GM18502 (cell line): ENCODE results near the gene POLA2.

Source experiments
- ATAC-seq: cut with Tn5 transposase; IDR thresholded peaks from one replicate; pipeline ENCODE4 v1.9.1; 2021; ENCODE audit warnings: mild to moderate bottlenecking; ENCODE audit not compliant: unreplicated experiment, poor library complexity

The POLA2 gene

DNA sequence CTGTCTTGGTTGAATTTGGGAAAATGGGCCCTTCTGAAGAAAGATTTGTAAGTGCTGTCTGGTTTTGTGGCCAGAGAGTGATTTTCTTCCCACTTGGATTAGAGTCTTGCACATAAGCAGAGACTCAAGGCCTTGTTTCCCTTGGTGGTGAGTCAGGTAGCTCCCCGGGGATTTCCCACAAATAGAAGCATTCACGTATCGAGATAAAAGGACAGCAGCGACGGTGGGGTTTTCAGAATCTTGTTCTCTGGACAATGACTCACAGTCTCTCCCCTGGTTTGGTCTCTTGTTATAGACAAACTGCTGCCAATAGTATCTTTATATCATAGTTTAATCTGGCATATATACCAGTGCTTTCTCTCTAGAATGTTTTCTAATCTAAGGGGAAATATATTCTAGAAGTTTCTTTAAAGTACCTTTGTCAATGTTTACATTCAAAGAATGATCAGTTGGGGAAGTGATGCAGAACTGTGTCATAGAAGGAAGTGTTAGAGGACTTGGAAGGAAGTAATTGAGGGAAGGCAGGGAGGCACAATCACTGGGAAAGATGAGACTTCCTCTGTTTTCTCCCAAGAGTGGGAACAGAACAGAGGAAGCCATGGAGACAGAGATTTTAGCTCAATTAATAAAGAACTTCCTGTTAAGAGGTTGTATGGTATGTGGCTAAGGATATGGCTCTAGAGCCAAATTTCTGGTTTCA is 18.1 kb downstream of the POLA2 start:
- no peak for ATAC-seq

DNA sequence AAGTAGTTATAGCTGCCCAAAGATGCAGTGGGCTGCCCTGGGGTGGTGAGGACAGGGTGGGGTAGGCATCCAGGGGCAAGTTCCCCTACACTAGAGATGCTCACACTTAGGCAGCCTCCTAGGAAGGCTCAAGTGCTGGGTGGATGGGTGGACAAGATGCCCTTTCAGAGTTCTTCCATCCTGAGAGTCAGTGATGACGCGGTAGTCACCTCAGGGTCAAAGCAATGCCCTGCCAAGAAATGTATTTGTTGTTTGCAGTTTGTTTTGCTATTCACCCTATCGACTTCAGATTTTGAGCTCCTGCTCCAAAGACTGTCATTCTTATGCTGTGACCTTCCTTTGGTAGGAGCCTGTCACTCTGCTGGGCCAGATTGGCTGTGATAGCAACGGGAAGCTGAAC is 18.9 kb downstream of the POLA2 start:
- no peak for ATAC-seq

DNA sequence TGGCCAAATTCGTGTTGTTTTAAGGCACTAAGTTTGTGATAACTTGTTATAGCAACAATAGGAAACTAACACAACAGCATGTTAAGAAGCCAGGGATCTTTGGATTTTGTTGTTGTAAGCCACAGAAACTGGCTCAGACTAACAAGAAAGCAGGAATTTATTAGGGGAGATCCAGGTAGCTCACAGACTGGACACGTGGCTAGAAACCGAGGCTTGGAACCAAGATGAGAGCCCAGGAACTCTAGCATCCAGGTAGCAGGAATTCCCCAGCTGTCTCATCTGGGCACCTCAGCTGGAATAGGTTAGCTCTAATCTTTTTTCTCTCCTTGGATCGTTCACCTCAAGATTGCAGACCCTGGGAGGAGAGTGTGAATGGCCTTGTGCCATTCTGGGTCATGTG is 24.9 kb downstream of the POLA2 start:
- ATAC-seq: no peak

DNA sequence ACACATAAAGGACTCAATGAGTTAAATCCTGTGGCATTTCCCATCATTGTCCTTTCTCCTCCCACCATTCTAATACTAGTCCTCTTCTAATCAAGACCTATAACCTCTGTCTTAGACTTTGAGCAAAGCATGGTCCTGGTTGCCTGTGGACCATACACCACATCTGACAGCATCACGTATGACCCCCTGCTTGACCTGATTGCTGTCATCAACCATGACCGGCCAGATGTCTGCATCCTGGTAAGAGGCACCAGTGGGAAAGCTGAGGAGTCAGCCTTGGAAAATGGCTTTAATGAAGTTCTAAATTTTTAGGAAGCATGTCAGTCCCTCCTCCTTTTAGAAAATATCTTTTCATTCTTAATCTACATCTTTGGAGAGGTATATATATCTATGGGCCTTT is 25.8 kb downstream of the POLA2 start:
- ATAC-seq: no peak

DNA sequence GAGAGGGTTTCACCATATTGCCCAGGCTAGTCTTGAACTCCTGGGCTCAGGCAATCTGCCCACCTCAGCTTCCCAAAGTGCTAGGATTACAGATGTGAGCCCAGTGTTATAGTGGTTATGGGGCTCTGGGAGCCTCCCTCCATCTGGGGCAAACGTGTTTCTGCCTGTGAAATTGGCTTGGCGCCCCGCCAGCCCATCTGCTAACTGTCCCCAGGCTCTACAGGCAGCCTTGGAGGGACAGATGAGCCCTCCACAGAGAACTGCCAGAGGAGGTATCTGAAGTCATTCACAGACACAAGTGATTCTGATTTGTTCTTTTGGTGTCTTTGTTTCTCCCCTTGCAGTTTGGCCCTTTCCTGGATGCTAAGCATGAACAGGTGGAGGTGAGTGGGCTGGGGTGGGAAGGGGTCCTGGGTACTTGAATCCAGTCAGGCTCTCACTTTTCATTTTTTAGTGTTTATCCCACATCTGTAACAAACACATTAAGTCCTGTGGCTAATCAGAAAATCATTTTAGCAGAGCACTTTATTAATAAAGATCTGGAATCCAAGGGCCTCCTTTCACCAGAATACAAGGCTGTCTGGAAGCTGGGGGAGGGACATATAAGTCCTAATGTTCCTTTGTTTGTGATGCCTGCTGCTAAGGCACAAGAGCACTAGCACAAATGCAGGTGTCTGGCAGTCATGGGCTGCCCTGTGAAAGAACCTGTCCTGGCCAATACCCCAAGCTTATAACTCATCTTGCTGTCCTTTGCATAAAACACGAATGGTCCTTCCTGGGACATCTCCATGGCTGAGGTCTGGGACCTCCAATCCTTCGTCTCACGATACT is 27.2 kb downstream of the POLA2 start:
- ATAC-seq: no peak

DNA sequence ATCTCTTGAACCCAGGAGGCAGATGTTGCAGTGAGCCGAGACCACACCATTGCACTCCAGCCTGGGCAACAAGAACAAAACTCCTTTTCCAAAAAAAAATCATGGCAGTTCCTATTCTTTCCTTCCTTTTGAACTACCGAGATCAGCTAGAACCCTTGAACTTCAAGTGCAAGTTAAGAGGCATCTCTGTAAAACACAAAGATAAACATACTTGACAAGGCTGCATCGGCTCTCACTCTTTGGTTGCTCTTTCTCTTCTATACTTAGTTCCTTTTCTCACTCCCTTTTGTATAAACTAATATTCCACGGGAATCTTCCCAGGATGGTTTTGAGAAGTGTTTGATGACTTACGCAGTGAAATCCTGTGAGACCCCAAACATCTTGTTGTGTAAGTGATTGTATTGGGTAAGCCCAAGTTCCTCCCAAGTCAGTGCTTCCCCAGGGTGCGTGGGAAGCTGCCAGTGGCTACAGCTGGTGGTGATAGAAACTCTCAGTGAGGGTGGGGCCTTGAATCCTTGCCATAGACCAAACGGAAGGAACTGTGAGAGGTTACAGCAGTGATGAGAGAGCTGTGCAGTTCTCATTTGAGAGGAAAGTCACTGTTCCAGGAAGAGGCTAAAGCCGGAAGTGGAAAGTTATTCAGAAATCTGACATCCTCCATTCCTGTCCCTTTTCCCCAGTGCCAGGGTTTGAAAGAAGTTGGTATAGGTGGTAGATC is 28.8 kb downstream of the POLA2 start:
- no peak for ATAC-seq

DNA sequence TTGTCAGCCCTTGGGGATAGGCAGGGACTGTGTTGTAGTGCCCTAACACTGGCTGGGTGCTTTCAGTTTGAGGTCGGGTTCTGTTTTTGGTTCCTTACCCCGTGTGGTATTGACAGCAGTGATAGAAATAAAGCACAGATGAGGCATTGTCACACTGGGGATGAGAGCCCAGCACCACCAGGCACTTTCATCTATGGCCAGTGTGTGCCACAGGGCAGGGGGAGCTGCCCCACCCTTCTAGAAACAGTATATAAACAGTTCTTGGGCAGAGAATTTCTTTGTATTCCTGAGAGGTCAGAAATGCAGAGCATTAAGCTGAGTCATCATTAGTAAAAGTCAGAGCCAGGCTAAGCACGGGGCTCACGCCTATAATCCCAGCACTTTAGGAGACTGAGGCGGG is 29.9 kb downstream of the POLA2 start:
- ATAC-seq: no peak

DNA sequence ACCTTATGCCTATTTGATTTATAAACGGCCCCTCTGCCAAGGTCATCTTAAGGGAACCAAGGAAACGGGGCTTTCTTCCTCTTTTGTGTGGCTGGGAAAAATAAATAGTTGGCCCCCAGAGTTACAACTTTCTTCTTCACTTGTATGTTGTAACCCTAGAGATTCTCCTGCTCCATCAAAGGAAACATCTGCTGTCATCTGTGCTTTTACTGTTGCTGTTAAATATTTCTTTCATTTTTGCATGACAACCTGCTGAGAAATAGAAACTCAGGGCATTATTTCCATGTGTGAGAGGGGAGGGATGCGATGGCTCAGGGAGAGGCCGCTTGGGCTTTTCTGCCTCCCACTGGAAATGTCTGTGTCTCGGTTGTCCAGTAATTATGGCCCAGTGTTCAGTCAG is 31.1 kb downstream of the POLA2 start:
- no peak for ATAC-seq

DNA sequence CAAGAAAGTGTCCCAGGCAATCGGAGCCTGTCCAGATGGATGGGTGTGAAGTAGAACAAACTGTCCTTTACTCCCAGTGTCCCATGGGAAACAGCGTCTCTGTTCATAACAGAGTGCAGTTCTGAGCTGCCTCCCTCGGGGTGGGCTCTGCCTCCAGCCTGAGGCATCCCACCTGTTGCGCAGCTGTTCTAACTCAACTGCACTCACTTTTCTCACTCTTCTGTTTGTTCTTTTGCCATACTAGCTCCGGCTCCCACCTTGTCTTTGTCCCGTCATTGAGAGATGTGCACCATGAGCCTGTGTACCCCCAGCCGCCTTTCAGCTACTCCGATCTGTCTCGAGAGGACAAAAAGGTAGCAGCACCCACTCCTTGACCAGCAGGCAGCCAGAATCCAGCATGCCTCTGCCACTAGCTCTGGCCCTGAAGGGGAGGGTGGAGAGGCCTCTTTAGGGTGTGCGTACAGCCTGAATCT is 32.2 kb downstream of the POLA2 start:
- no peak for ATAC-seq

DNA sequence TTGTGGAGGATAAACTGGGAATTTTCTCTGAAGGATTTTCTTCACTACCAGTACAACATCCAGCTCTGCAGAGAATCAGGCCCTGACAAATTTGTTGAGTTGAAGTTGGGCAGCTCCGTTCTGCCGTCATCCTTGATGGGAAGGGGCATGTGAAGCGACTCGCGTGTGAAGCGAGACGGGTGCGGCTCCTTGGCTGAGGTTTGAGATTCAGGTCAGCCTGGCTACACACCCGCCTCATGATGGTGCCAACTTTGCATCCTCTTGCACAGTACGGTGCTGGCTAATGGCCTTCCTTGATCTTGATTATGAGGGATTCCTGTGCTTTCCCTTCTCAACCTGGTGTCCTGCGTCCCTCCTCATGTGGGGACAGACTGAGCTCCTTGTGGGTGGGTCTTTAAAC is 33.2 kb downstream of the POLA2 start:
- ATAC-seq: no peak

DNA sequence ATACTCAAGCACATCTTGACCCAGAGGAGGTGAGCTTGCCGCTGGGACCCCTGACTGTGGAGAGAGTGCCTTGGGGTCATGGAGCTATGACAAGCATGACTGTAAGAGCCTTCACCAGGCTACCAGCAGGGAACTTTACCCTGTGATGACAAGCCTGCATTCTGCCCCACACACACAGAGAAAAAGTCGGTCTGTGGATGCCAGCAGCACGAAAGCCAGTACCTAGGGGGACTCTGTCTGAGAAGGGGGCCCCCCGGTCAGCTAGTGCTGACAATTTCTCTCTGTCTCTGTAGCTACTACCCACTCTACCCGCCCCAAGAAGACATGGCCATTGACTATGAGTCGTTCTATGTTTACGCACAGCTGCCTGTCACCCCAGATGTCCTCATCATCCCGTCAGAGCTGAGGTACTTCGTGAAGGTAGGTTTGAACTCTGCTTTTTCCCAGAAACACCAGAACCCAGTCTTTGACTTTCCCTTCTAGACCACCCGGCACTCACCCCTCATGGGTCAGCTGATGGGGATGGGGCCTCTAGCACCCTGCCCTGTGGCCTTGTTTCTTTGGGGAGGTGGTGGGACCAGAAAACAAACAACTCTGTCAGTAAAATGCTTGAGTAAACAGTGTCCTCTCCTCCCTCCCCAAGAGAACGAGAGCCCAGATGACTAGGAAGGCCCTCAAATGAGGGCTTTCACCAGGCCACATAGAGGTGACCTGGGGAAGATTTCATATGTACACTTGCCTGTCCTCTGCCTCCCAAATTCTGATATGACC is 34.0 kb downstream of the POLA2 start:
- no peak for ATAC-seq

DNA sequence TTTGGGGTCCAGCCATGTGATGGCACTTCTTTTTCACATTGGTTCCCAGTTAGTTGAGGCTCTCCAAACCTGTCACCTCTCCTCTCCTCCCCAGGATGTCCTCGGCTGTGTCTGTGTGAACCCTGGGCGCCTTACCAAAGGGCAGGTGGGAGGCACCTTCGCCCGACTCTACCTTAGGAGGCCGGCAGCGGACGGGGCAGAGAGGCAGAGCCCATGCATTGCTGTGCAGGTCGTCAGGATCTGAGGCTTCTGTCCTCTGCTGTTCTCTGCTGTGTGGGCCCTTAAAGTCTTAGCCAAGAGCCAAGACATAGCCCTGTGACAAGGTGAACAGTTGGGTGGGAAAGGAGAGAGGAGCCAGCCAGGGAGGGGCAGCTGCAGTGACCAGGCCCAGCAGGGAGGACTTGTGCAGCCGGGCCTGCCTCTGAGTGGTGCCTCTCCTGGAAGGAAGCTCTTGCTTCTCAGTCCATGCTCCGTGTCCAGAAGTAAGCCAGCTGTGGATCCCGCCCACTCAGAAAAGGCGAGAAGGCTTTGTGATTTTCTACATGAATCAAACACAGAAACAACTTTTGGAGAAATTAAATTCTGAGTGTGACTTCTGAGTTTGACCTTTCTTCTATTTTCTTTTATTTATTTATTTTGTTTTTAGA is 35.4 kb downstream of the POLA2 start:
- ATAC-seq: no peak

DNA sequence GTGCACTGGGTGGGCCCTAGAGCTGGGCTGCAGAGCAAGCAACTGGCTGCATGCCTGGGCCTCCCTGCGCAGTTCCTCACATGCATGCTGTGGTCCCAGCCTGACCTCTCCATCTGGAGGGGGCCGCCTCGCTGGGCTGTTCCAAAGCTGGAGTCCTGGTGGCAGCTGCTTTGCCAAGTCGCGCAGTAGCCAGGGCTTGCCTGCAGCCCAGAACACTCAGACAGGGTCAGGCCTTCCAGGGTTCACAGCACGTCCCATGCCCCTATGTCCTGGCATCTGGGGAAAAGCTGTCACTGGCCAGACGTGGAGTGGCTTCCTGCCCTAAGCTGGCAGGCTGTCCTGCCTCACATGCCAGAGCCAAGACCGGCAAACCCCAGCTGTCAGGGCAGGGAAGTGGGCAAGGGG is 36.4 kb downstream of the POLA2 start:
- no peak for ATAC-seq

DNA sequence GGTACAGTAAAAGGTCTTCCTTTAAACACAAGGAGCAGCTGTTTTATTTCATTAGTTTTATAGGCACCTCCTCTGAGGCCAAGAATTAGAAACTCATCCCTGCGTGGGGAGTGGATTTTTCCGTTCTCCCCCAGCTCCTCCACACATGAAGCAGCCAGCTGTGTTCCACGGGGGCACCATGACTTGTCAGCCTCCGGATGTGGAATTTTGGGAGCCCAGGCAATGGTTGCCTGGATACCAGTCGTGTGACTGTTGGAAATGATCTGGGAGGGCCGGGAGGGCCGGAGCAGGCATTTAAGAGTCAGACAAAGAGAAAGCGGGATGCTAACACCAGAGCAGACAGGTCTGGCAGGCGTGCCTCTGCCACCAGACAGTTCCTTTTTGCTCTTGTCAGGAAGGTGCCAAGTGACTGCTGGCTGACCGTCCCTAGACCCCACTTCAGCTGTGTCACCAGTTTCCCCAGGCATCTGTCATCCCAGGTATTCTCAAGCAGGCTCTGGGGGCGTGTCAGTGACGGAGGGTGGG is 37.0 kb downstream of the POLA2 start:
- no peak for ATAC-seq

DNA sequence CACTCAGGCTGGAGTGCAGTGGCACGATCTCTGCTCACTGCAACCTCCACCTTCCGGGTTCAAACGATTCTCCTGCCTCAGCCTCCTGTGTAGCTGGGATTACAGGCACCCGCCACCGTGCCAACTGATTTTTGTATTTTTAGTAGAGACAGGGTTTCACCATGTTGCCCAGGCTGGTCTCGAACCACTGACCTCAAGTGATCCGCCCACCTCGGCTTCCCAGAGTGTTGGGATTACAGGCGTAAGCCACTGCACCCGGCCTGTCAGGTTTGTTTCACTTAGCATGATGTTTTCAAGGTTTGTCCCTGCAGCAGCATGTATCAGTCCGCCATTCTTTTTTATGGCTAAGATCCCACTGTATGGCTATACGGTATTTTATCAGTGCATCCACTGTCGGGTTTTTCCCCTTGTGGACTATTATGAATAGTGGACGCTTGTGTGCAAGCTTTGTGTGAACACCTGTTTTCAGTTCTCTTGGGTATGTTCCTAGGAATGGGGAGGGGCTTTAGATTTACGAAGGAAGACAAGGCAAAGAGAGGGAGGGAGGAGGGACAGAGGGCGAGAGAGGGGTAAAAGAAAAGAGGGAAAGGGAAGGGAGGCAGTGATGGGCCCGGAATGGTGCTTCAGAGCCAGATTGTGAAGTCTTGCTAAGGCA is 39.0 kb downstream of the POLA2 start:
- no peak for ATAC-seq

DNA sequence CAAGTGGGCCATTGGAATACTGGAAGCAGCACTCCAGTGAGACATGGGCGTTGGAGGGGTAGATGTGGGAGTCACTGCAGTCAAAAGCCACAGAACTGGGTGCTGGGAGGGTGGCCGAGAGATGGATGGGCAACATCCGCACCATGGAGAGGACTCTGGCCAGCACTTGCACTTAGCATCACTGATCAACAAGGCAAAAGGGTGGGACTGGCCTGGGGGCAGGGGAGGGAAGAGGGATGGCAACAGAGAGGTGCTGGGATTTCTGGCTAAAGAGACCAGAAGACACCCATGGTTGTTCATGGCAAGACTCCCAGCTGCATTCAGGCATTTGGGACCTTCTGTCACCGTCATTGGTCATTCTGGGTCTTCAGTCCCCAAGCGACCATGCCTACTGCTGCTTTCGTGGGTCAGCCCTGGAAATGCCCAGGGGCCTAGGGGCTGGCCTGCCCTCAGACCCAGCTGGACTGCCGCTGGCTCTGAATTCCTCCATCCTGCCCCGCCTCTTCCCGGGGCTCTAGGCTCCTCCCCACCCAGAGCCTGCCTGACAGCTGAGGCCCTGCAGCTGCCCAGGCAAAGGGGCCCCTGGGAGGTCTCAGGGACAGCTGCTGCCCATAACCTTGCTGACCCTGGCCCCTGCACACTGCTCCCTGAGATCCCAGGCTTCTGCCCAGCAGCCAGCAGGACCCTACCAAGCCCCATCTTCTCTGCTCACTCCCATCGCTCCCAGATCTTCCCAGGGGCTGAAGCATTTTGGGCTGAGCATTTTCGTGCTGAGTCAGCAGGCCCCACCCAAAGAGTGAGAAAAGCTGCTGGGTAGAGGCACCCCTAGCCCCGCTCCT is 39.9 kb downstream of the POLA2 start:
- ATAC-seq: no peak

DNA sequence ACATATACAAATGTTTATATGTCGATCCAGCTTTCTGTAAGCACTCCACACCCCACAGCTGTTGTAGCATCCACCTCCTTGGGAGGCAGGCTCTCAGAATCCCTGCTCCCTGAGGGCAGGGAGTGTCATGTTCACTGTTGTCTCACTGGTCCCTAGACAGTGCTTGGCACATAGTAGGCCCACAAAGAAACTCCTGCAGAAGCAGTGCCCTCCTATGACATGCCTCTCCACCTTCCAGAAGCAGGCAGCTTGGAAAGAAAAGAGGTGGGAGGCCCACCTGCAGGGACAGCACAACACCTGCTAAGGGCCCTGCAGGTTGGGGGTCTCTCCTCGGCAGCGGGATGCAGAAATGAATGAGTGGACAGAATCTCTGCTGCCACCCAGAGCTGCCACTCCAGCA is 41.8 kb downstream of the POLA2 start:
- ATAC-seq: no peak

DNA sequence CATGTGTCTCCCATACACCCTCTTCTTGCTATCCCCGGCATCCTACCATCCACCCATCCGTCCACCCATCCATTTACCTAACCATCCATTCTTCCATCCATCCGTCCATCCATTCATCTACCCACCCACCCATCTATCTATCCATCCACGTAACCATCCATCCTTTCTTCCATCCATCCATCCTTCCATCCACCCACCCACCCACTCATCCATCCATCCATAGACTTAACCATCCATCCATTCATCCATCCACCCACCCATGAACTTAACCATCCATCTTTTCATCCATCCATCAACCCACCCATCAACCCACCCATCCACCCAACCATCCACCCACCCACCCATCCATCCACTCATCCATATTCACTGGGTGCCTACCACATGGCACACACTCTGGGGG is 42.3 kb downstream of the POLA2 start:
- no peak for ATAC-seq
